ENCODE results near the gene MISP. TPM values are rescaled to one million over a fixed set of nuclear protein-coding genes. Genes with fewer than 3 reads are reported as not detected.

The MISP gene
- total and polyA plus RNA-seq, 9 of the 15 experiments (the other 6 are each of a cell fraction or from before 2014, with no cell fraction given): 0.04 to 0.29 (median 0.05) TPM; not detected in 5

DNA sequence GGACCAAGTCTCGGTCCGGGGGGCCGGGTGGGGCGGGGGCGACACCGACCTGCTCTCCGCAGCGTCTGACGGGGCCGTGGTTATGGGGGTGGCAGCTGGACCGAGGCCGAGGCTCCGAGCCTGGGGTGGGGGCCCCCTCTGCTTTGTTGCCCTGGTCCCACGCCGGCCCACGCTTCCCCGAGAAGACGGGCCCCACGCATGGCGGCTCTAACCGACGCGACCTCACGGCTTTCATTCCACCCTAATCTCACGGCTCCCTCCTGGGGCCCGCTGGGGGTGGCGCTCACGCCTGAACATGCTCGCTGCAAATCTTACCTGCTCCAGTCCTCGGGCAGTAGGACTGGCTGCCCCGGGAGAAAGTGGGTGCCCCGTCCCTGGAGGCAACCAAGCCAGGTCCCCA, 14.8 kb upstream of the MISP start:
- Histone ChIP-seq H3K4me3 (no peak overlapping the region), H3K9me1 (ENCODE audit: control insufficient read depth, insufficient read depth, low read length) (no peaks in the 10 kb centered on the region), H3K4me1 (replicated peaks in 1 of 2; ENCODE audit: control insufficient read depth in 2 of 2, insufficient read depth in 2 of 2, low read length in 2 of 2) (peaks cover 0 to 66% of the 10 kb centered on the region in 2 experiments; a peak in 2 of 5 replicates), H3K36me3 (ENCODE audit: control insufficient read depth, insufficient read depth, low read length) (no peaks in the 10 kb centered on the region), H3K9me3 (replicated peaks; ENCODE audit: control insufficient read depth, insufficient read depth, low read depth, low read length) (no peaks in the 10 kb centered on the region), H3K9ac (ENCODE audit: insufficient read depth in 1 of 2, low read depth in 2 of 2, low read length in 2 of 2) (peak overlapping the region in 1 of 2 experiments; percentile 68; a peak in 2 of 4 replicates), H3K4me2 (ENCODE audit: insufficient read depth, low read length) (no peak overlapping the region), H4K20me1 (replicated peaks; ENCODE audit: control insufficient read depth, insufficient read depth, low read length) (no peaks in the 10 kb centered on the region), H3K79me2 (ENCODE audit: control insufficient read depth, insufficient read depth, low read length) (no peaks in the 10 kb centered on the region), H3K27ac (ENCODE audit: extremely low read depth, low read depth, low read length) (no peak overlapping the region), H2AFZ (ENCODE audit: low read depth, low read length) (no peak overlapping the region), H3K27me3 (ENCODE audit: control insufficient read depth in 2 of 2, insufficient read depth in 2 of 2, low read length in 2 of 2) (no peaks in the 10 kb centered on the region)
- WGBS (ENCODE audit: insufficient coverage, low coverage, missing lambda C conversion rate): 59% methylated on average over 15 of the region's 32 CpGs
- in situ Hi-C loops (cut with MboI) (no loop called here), intact Hi-C loops (cut with micrococcal nuclease) (loop anchor here (10.0 kb wide), 1 partner anchor 151 kb away; the partner anchor contains the start of gene HCN2)
- DNase-seq (ENCODE audit: extremely low read depth in 1 of 4, low spot score in 3 of 4) (no peak), ATAC-seq (no peak), FAIRE-seq (no peak)
- ChIA-PET POLR2A (no interaction called here), CTCF (ENCODE audit: low intra/inter-chr PET ratio) (no interaction called here)
- no TSS peak for BruUV-seq (replicated peaks)
- TF ChIP-seq, protein P1, sequence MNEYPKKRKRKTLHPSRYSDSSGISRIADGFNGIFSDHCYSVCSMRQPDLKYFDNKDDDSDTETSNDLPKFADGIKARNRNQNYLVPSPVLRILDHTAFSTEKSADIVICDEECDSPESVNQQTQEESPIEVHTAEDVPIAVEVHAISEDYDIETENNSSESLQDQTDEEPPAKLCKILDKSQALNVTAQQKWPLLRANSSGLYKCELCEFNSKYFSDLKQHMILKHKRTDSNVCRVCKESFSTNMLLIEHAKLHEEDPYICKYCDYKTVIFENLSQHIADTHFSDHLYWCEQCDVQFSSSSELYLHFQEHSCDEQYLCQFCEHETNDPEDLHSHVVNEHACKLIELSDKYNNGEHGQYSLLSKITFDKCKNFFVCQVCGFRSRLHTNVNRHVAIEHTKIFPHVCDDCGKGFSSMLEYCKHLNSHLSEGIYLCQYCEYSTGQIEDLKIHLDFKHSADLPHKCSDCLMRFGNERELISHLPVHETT (CRISPR knock-in tag; conservative IDR thresholded peaks at IDR 0.05 in 1 of 2, IDR thresholded peaks at IDR 0.05 in 1 of 2): no peak
- TF ChIP-seq, protein P2, sequence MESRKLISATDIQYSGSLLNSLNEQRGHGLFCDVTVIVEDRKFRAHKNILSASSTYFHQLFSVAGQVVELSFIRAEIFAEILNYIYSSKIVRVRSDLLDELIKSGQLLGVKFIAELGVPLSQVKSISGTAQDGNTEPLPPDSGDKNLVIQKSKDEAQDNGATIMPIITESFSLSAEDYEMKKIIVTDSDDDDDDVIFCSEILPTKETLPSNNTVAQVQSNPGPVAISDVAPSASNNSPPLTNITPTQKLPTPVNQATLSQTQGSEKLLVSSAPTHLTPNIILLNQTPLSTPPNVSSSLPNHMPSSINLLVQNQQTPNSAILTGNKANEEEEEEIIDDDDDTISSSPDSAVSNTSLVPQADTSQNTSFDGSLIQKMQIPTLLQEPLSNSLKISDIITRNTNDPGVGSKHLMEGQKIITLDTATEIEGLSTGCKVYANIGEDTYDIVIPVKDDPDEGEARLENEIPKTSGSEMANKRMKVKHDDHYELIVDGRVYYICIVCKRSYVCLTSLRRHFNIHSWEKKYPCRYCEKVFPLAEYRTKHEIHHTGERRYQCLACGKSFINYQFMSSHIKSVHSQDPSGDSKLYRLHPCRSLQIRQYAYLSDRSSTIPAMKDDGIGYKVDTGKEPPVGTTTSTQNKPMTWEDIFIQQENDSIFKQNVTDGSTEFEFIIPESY (CRISPR knock-in tag; IDR thresholded peaks at IDR 0.05): 0 out of 2 replicates have a peak, but pooled peaks have one; percentile 38
- no peak for TF ChIP-seq ZNF696 (CRISPR knock-in tag; conservative IDR thresholded peaks at IDR 0.05)
